Stimulated activated CD8-positive, alpha-beta memory T cell treated with anti-CD3 and anti-CD28 coated beads, Interleukin-12 subunit alpha, Interleukin-12 subunit beta, amount 100 ng/mL, for 1 hour (primary cell): ENCODE measurements around the gene IFI44.

ENCODE experiments used
- DNase-seq: peaks from one replicate; pipeline ENCODE4 v3.0.0-alpha.2; 2020; ENCODE audit warnings: low read depth

Gene IFI44

GRCh38 chr1:78712467-78713051, 62.9 kb downstream of the IFI44 start:
- no peak for DNase-seq

GRCh38 chr1:78713297-78713696, 63.7 kb downstream of the IFI44 start:
- DNase-seq = no peak
